GM12872 (cell line): ENCODE results near the gene FAM217B.

ENCODE experiments used
- CTCF ChIP-seq: IDR thresholded peaks from 3 replicates; pipeline ENCODE4 v1.5.1; 2011; ENCODE audit warnings: low read depth, mild to moderate bottlenecking, low read length, moderate library complexity; ENCODE audit not compliant: insufficient read depth

FAM217B gene

GRCh38 chr20:59948212-59948611, 8.0 kb downstream of the FAM217B start:
- TF ChIP-seq CTCF = no peak

- peak; percentile 54; the same call in 2 of the 3 replicates for TF ChIP-seq CTCF
Observed at GRCh38 chr20:59948828-59949720, 8.9 kb downstream of the FAM217B start.

GRCh38 chr20:59949911-59950310, 9.7 kb downstream of the FAM217B start:
- no peak for TF ChIP-seq CTCF

GRCh38 chr20:59954718-59955117, 14.5 kb downstream of the FAM217B start:
- TF ChIP-seq CTCF = no peak

GRCh38 chr20:59955131-59955796, 15.1 kb downstream of the FAM217B start:
- TF ChIP-seq CTCF = peak; percentile 24; the same call in 1 of the 3 replicates

- no peak for TF ChIP-seq CTCF
Observed at GRCh38 chr20:59958123-59958522, 17.9 kb downstream of the FAM217B start, which contains the start of gene CDH26. TSS of gene CDH26 (plus strand) at chr20:59958423. CDS start at chr20:59958727, 304 bp downstream.

GRCh38 chr20:59958626-59959025, 18.4 kb downstream of the FAM217B start:
- TF ChIP-seq CTCF = no peak
